ENCODE results near the gene ARL6IP4.

The ARL6IP4 gene

GRCh38 chr12:123021688-123022604 is 41.5 kb downstream of the ARL6IP4 start:
- H3K4me3 ChIP-seq (ENCODE audit: extremely low read depth, insufficient read depth, low read length, poor library complexity, severe bottlenecking) = no peak overlapping the region
- WGBS, 2 experiments (ENCODE audit: insufficient coverage in 2 of 2) = 94 to 95% methylated on average over 15 to 17 of the region's 18 CpGs
- H3K4me1 ChIP-seq (ENCODE audit: control insufficient read depth, insufficient read depth, low read length, poor library complexity, severe bottlenecking) = no peaks in the 10 kb centered on the region
- H3K27ac ChIP-seq (ENCODE audit: low read depth, low read length, severe bottlenecking) = no peak overlapping the region
- no peaks in the 10 kb centered on the region for H3K36me3 ChIP-seq (ENCODE audit: control insufficient read depth, insufficient read depth, low read length)
- H3K9me3 ChIP-seq (ENCODE audit: control insufficient read depth, low read length) = no peaks in the 10 kb centered on the region

DNA sequence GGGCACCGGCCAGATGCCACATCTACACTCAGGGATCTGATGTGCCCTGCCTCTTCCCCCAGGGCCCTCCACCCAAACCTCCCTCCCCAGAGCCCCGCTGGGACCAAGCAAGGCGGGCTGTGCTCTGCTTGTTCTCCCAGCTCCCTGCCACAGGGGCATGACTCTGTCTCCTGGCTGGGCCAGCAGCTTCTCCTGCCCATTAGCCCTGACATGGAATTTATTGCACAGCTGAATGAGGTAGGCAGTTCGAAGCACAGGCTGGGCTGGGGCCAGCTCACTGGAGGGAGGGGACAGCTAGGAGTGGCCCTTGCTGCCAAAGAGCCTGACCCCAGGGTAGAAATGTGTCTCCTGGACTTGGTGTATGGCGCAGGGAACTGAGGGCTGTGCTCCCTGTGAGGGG is 42.4 kb downstream of the ARL6IP4 start:
- Histone ChIP-seq H3K27ac (ENCODE audit: low read depth, low read length, severe bottlenecking) (no peak overlapping the region), H3K4me1 (ENCODE audit: control insufficient read depth, insufficient read depth, low read length, poor library complexity, severe bottlenecking) (no peaks in the 10 kb centered on the region), H3K36me3 (ENCODE audit: control insufficient read depth, insufficient read depth, low read length) (no peaks in the 10 kb centered on the region), H3K9me3 (ENCODE audit: control insufficient read depth, low read length) (no peaks in the 10 kb centered on the region), H3K4me3 (ENCODE audit: extremely low read depth, insufficient read depth, low read length, poor library complexity, severe bottlenecking) (no peak overlapping the region)
- 86 to 90% methylated on average over 3 to 4 of the region's 5 CpGs for WGBS, 2 experiments (ENCODE audit: insufficient coverage in 2 of 2)

- Histone ChIP-seq H3K27ac (ENCODE audit: low read depth, low read length, severe bottlenecking) (no peak overlapping the region), H3K4me3 (ENCODE audit: extremely low read depth, insufficient read depth, low read length, poor library complexity, severe bottlenecking) (no peak overlapping the region), H3K4me1 (ENCODE audit: control insufficient read depth, insufficient read depth, low read length, poor library complexity, severe bottlenecking) (no peaks in the 10 kb centered on the region), H3K9me3 (ENCODE audit: control insufficient read depth, low read length) (no peaks in the 10 kb centered on the region), H3K36me3 (ENCODE audit: control insufficient read depth, insufficient read depth, low read length) (no peaks in the 10 kb centered on the region)
- 94 to 95% methylated on average over 6 to 7 of the region's 9 CpGs for WGBS, 2 experiments (ENCODE audit: insufficient coverage in 2 of 2)
Observed at GRCh38 chr12:123024819-123025391, 44.4 kb downstream of the ARL6IP4 start.

DNA sequence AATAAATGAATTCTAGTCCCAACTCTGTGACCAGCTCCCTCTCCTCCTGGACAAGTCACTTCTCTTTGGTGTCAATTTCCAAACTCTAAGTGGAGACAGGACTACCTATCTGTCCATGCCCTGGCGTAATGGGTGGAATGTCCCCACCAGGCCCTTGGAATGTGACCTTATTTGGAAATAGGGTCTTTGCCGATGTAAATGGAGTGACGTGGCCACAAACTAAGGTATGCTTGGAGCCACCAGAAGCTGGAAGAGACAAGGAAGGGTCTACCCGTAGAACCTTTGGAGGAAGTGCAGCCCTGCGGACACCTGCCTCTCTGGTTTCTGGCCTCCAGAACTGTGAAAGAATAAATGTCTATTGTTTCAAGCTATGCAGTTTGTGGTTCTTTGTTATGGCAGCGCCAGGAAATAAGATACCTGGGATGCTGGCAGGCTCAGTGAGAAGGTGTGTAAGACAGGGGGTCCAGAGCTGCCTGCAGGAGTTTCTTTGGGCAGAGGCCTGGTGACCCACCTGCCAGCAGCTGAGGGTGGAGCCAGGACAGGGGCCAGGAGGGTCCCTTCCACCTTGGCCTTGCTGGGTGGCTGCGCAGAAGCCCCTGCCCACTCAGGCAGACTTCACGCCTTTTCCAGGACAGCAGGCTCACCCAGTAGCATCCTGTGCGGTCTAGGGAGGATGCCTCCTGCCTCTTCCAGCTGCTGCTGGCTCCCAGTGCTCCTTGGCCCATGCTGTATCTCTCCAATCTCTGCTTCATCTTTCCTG is 45.8 kb downstream of the ARL6IP4 start:
- Histone ChIP-seq H3K4me3 (ENCODE audit: extremely low read depth, insufficient read depth, low read length, poor library complexity, severe bottlenecking) (no peak overlapping the region), H3K36me3 (ENCODE audit: control insufficient read depth, insufficient read depth, low read length) (no peaks in the 10 kb centered on the region), H3K9me3 (ENCODE audit: control insufficient read depth, low read length) (no peaks in the 10 kb centered on the region), H3K27ac (ENCODE audit: low read depth, low read length, severe bottlenecking) (no peak overlapping the region), H3K4me1 (ENCODE audit: control insufficient read depth, insufficient read depth, low read length, poor library complexity, severe bottlenecking) (no peaks in the 10 kb centered on the region)
- WGBS, 2 experiments (ENCODE audit: insufficient coverage in 2 of 2) = 90 to 92% methylated on average over 7 to 8 of the region's 9 CpGs

DNA sequence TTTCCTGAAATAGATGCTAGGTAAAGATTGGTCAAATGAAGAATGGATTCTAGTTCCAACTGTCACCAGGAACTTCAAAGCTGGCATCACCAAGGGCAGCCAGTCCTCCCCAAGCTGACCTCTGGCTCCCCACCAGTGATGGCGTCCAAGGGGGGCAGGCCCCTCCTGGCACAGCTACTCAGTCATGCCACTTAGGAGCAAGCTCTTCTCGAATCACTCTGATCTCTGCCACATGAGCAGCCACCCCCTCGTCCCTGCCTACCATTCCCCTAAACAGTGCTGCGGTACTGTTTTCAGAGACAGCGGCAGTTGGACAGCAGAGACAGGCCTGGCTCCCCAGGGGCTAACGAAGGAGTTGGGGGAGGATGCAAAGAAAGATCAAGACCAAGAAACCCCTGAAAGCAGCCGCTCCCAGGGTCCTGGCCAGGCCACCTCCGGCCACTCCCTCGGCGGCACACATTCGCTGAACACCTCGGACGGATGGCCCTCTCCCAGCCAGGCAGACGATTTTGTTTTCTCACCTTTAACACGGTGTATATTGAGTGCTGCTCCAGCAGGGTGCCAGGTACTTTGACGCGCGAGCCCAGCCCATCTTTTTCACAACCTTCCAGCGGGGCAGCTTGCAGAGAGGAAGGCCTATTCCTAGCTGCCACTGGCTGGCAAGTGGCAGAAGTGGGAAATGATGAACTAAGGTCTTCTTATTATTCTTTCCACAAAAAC is 47.4 kb downstream of the ARL6IP4 start:
- 86 to 87% methylated on average over 13 to 17 of the region's 19 CpGs for WGBS, 2 experiments (ENCODE audit: insufficient coverage in 2 of 2)
- Histone ChIP-seq H3K36me3 (ENCODE audit: control insufficient read depth, insufficient read depth, low read length) (peaks cover 5% of the 10 kb centered on the region), H3K9me3 (ENCODE audit: control insufficient read depth, low read length) (no peaks in the 10 kb centered on the region), H3K4me1 (ENCODE audit: control insufficient read depth, insufficient read depth, low read length, poor library complexity, severe bottlenecking) (no peaks in the 10 kb centered on the region), H3K4me3 (ENCODE audit: extremely low read depth, insufficient read depth, low read length, poor library complexity, severe bottlenecking) (no peak overlapping the region), H3K27ac (ENCODE audit: low read depth, low read length, severe bottlenecking) (no peak overlapping the region)

GRCh38 chr12:123028475-123028874 is 48.0 kb downstream of the ARL6IP4 start:
- Histone ChIP-seq H3K4me1 (ENCODE audit: control insufficient read depth, insufficient read depth, low read length, poor library complexity, severe bottlenecking) (no peaks in the 10 kb centered on the region), H3K4me3 (ENCODE audit: extremely low read depth, insufficient read depth, low read length, poor library complexity, severe bottlenecking) (no peak overlapping the region), H3K27ac (ENCODE audit: low read depth, low read length, severe bottlenecking) (no peak overlapping the region), H3K36me3 (ENCODE audit: control insufficient read depth, insufficient read depth, low read length) (peaks cover 10% of the 10 kb centered on the region), H3K9me3 (ENCODE audit: control insufficient read depth, low read length) (no peaks in the 10 kb centered on the region)
- WGBS, 2 experiments (ENCODE audit: insufficient coverage in 2 of 2) = 87 to 97% methylated on average over 7 of the region's 7 CpGs

DNA sequence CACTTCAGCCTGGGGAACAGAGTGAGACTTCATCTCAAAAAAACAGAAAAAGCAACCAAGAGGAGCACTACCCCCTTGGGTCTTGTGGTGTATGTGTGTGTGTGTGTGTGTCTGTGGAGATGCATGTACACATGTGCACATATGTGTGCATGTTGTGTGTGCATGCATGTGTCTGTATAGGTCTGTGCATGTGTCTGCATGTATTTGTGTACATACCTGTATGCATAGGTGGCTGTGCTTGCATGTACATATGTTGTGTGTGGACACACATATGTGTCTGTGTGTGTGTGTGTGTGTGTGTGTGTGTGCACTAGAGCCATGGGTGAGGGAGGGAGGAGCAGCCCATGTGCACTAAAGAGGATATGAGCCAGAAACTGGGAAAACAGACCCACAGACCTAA is 49.1 kb downstream of the ARL6IP4 start:
- Histone ChIP-seq H3K9me3 (ENCODE audit: control insufficient read depth, low read length) (no peaks in the 10 kb centered on the region), H3K4me1 (ENCODE audit: control insufficient read depth, insufficient read depth, low read length, poor library complexity, severe bottlenecking) (no peaks in the 10 kb centered on the region), H3K27ac (ENCODE audit: low read depth, low read length, severe bottlenecking) (no peak overlapping the region), H3K4me3 (ENCODE audit: extremely low read depth, insufficient read depth, low read length, poor library complexity, severe bottlenecking) (no peak overlapping the region), H3K36me3 (ENCODE audit: control insufficient read depth, insufficient read depth, low read length) (peaks cover 10% of the 10 kb centered on the region)

DNA sequence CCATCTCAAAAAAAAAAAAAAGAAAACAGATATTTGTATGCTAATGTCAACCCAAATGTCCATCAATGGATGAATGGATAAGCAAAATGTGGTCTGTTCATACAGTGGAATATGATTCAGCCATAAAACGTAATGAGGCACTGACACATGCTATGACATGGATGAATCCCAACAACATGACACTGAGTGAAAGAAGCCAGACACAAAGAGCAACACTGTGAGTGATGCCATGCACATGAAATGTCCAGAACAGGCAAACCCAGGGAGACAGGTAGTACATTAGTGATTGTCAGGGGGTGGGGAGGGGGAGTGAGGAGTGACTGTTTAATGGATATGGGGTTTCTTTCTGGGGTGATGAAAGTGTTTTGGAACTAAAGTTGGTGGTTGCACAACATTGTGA is 50.2 kb downstream of the ARL6IP4 start:
- 86 to 90% methylated on average over 1 of the region's 1 CpG for WGBS, 2 experiments (ENCODE audit: insufficient coverage in 2 of 2)

GRCh38 chr12:123031171-123031845 is 50.8 kb downstream of the ARL6IP4 start:
- H3K9me3 ChIP-seq (ENCODE audit: control insufficient read depth, low read length) = no peaks in the 10 kb centered on the region
- H3K36me3 ChIP-seq (ENCODE audit: control insufficient read depth, insufficient read depth, low read length) = peaks cover 10% of the 10 kb centered on the region
- no peak overlapping the region for H3K4me3 ChIP-seq (ENCODE audit: extremely low read depth, insufficient read depth, low read length, poor library complexity, severe bottlenecking)
- 89 to 90% methylated on average over 10 of the region's 10 CpGs for WGBS, 2 experiments (ENCODE audit: insufficient coverage in 2 of 2)
- H3K4me1 ChIP-seq (ENCODE audit: control insufficient read depth, insufficient read depth, low read length, poor library complexity, severe bottlenecking) = peaks cover 3% of the 10 kb centered on the region
- no peak overlapping the region for H3K27ac ChIP-seq (ENCODE audit: low read depth, low read length, severe bottlenecking)

More for the DNA sequence above, 50.2 kb downstream of the ARL6IP4 start:
- no peaks in the 10 kb centered on the region for H3K9me3 ChIP-seq (ENCODE audit: control insufficient read depth, low read length)
- no peak overlapping the region for H3K27ac ChIP-seq (ENCODE audit: low read depth, low read length, severe bottlenecking)
- peaks cover 10% of the 10 kb centered on the region for H3K36me3 ChIP-seq (ENCODE audit: control insufficient read depth, insufficient read depth, low read length)
- peaks cover 3% of the 10 kb centered on the region for H3K4me1 ChIP-seq (ENCODE audit: control insufficient read depth, insufficient read depth, low read length, poor library complexity, severe bottlenecking)
- no peak overlapping the region for H3K4me3 ChIP-seq (ENCODE audit: extremely low read depth, insufficient read depth, low read length, poor library complexity, severe bottlenecking)

Measured in mesodermal cell (in vitro differentiated cells).